ENCODE measurements around the gene CFAP99.

CFAP99 gene

DNA sequence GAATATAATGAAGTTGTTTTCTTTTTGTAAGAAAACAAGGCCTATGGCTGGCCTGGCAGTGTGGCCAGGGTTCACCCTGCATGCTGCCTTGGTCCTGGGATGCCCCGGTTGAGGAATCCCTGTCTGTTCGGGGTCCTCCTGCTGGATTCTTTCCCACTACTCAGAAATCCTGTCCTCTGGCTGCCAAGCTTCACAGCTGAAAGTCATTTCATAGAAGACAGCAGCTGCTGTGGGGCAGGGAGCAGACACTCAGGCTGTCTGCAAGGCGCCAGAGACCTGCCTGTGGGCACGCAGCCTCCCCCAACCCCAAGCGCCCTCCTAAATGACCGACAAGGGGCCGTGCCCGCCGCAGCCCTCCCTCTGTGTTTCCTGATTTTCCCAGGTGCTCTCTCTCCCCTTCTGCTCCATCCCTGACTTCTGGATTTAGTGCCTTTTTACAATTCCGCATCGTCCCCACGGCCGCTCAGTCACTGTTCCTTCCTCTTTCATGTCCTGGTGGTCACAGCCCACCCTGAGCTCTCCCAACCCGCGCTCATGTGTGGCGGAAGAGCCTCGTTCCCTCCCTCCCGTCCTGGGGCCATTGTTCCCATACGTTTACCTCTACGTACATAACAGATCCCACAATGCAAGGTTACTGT is 27.9 kb upstream of the CFAP99 start:
- TF ChIP-seq CTCF (conservative IDR thresholded peaks at IDR 0.05; ENCODE audit: control insufficient read depth, insufficient read depth, low read depth, low read length) = no peak
- H3K4me3 ChIP-seq (ENCODE audit: control insufficient read depth, low read depth, low read length) = no peak overlapping the region
- DNase-seq (ENCODE audit: low read depth) = no peak

- DNase-seq (ENCODE audit: low read depth) = no peak
- no peak for TF ChIP-seq CTCF (conservative IDR thresholded peaks at IDR 0.05; ENCODE audit: control insufficient read depth, insufficient read depth, low read depth, low read length)
Observed at GRCh38 chr4:2393353-2394270, 25.1 kb upstream of the CFAP99 start.

DNA sequence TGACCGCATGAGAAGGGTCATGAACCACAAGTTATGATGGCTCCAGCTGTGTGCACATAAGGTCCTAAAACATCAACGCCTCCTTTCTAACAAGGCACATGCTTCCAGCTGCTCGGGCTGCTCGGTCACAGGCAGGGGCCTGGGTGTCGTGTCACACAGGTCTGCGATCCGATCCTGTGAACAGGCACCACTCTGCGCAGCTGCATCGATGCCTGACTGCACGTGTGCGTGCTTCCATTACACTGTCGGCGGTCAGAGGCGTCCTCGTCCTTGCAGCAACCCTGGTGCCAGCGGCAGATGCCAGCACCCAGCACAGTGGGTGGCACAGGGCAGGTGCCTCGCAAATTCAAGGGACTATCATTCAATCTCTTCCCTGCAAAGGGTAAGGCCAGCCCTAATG is 24.2 kb upstream of the CFAP99 start:
- TF ChIP-seq CTCF (conservative IDR thresholded peaks at IDR 0.05; ENCODE audit: control insufficient read depth, insufficient read depth, low read depth, low read length) = no peak
- no peak overlapping the region for H3K4me3 ChIP-seq (ENCODE audit: control insufficient read depth, low read depth, low read length)
- DNase-seq (ENCODE audit: low read depth) = no peak

More at GRCh38 chr4:2393353-2394270, 25.1 kb upstream of the CFAP99 start:
- no peak overlapping the region for H3K4me3 ChIP-seq (ENCODE audit: control insufficient read depth, low read depth, low read length)

DNA sequence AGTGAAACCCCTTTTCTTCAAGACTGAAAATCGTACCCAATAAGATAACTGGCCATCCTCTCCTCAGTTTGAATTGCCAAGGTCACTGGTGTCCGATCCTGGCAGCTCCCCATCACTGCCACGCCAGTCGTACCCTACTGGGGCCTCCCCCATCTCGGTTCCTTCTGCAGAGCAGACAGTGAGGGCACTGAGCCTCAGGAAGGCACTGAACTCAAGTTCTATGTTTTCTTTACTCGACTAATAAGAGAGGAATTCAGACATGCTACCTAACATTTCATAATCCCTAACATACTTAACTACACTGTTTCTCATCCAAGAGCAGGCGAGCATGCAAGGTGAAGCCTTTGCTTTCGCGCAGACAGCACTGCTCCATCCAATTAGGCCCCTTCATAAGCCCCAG is 23.7 kb upstream of the CFAP99 start:
- no peak for DNase-seq (ENCODE audit: low read depth)
- no peak for TF ChIP-seq CTCF (conservative IDR thresholded peaks at IDR 0.05; ENCODE audit: control insufficient read depth, insufficient read depth, low read depth, low read length)
- no peak overlapping the region for H3K4me3 ChIP-seq (ENCODE audit: control insufficient read depth, low read depth, low read length)

GRCh38 chr4:2395584-2395983 is 23.2 kb upstream of the CFAP99 start:
- no peak overlapping the region for H3K4me3 ChIP-seq (ENCODE audit: control insufficient read depth, low read depth, low read length)
- no peak for TF ChIP-seq CTCF (conservative IDR thresholded peaks at IDR 0.05; ENCODE audit: control insufficient read depth, insufficient read depth, low read depth, low read length)
- DNase-seq (ENCODE audit: low read depth) = no peak

DNA sequence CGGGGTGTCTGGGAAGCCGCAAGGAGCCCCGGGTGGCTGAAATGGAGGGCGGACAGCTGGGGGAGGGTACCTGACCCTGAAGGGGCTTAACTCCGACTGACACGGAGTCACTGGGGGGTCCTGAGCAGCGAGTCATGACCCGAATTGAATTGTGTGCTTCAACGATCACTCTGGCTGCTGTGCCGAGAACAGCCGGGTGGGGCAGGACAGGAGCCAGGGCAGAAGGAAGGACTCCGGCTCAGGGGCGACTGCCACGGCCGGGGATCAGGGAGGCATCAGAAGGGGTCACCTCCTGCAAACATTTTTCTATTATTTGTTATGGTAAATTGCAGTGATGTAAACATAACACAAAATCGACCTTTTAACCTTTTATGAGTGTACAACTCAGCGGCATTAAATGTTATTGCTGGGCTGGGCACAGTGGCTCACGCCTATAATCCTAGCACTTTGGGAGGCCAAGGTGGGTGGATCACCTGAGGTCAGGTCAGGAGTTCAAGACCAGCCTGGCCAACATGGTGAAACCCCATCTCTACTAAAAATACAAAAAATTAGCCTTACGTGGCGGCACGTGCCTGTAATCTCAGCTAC is 21.9 kb upstream of the CFAP99 start:
- no peak for DNase-seq (ENCODE audit: low read depth)
- TF ChIP-seq CTCF (conservative IDR thresholded peaks at IDR 0.05; ENCODE audit: control insufficient read depth, insufficient read depth, low read depth, low read length) = no peak
- H3K4me3 ChIP-seq (ENCODE audit: control insufficient read depth, low read depth, low read length) = no peak overlapping the region

Data from fibroblast of mammary gland (primary cell).